Tibial nerve (tissue), 4 donors: ENCODE measurements around the gene RNU6-7.

ENCODE experiments used
- CTCF ChIP-seq, 5 experiments: fragments of 200-600 bp in 3 of 5; fragments of 450-650 bp in 2 of 5; sonication (generic) in 3 of 5; IDR thresholded peaks; one replicate each; pipeline ENCODE4 v1.5.1; 2016 to 2019; ENCODE audit warnings: antibody characterized with exemption in 5 of 5, mild to moderate bottlenecking in 3 of 5, moderate library complexity in 2 of 5
- EP300 ChIP-seq, 2 donors: sonication (generic); formaldehyde crosslinking; IDR thresholded peaks; one replicate each; pipeline ENCODE4 v1.6.1; 2017; ENCODE audit warnings: antibody characterized with exemption in 2 of 2, mild to moderate bottlenecking in 1 of 2

DNA sequence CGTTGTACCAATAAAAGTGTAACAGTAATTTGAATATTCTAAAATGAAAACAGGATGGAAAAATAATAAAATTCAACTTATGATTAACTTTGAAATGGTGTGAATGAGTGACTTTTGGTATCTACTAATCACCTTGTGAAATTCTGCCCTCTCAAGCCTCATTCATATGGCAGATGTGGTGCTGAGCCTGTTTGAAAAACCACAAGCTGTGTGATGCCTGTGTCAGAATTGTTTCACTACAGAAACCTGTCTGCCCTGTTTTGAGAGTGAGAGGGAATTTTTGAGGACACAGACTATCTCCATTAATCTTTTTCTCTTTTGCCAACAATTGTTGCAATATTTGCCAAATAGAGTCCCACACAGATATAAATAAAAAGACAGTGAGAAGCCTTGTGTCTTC, 3.9 kb upstream of the RNU6-7 start:
- TF ChIP-seq EP300 (IDR thresholded peaks at IDR 0.05) (no peak), CTCF (IDR thresholded peaks at IDR 0.05) (no peak)
